Suppressor macrophage treated with lipopolysaccharide for 1 hour (primary cell): ENCODE measurements around the gene SPPL2B.
"Not testable (repeated sequence)": the region's sequence is repeated elsewhere in the genome, so short reads cannot be mapped to it uniquely, and the experiment has no call there.

Experiments used
- DNase-seq, 3 donors: peaks; one replicate each; pipeline ENCODE4 v3.0.0-alpha.2; 2020 to 2022

The SPPL2B gene

DNA sequence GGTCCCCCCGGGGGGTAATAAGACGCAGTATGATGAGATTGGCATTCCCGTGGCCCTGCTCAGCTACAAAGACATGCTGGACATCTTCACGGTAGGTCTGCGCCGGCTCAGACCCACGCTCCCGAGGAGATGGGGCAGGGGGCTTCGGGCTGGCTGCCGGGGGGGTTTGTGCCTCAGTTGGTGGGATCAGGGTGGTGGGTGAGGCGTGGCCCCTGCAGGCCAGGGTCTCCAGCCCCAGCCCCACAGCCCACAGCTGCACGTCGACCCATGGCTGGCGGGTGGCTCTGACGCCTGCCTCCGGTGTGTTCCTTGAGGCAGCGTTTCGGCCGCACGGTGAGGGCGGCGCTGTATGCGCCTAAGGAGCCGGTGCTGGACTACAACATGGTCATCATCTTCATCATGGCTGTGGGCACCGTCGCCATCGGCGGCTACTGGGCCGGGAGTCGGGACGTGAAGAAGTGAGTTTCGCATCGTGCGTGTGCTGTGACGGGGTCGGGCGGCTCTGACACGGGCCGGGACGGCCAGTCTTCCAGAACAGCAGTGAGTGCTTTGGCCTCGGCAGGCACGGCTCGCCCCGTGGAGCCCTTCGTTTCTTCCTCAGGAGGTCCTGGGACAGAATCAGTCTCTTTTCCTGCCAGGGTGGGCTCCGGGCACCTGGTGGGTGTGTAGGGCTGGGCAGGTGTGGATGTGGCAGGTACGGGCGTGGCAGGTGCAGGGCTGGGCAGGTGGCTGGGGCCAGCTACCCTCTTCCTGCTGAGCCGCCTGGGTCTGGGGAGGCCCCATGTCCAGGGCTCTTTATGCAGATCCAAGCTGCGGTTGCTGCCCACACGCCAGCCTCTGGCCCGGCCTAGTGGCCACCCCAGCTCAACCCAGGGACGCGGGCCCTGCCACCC, 10.5 kb downstream of the SPPL2B start:
- DNase-seq: no peak

DNA sequence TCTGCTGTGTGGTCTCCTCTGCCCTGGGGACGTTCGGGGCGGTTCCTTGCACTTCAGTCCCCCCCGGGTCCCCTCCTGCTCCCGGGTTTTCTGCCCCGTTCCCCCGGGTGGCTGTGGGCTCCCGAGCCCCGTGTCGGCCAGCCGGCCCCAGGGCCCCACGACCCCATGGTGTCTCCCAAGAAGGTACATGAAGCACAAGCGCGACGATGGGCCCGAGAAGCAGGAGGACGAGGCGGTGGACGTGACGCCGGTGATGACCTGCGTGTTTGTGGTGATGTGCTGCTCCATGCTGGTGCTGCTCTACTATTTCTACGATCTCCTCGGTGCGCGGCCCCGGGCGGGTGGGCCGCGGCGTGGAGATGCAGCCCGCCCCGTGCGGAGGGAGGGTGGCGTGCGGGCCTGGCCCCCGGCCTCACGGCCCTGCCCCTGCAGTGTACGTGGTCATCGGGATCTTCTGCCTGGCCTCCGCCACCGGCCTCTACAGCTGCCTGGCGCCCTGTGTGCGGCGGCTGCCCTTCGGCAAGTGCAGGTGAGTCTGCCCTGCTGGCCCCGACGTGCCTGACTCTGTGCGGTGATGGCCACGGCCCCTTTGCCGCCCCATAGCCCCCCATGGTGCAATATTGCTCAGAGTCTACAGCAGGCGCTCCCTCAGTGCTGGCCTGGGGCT, 11.3 kb downstream of the SPPL2B start:
- DNase-seq: no peak

DNA sequence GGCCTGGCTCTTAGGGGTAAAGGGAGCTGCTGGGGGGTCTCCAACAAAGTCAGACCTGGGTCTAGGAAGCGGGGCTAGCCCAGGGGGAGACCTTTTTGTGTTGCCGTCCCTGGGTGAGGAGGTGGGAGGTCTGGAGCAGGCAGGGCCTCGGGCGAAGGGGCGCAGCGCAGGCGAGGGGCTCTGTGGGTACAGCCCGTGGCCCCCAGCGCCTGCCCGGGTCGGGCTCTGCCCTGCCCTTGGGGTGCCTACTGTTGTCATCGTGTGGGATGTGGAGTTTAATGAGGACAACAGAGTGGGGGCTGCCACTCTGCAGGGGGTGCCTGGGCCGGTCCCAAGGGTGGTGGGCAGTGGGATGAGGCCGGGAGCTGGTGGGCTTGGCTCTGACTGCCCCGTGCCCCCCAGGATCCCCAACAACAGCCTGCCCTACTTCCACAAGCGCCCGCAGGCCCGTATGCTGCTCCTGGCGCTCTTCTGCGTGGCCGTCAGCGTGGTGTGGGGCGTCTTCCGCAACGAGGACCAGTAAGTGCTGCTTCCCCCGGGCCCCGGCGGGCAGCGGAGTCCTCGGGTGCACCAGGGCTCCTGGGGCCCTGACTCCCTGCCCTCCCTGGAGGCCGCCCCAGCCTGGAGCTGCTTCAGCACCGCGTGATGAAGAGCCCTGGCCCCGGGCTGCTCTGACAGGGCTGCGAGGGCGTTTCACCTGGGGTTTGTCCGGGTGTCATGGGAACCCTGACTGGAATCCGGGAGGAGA, 12.2 kb downstream of the SPPL2B start:
- no peak for DNase-seq

DNA sequence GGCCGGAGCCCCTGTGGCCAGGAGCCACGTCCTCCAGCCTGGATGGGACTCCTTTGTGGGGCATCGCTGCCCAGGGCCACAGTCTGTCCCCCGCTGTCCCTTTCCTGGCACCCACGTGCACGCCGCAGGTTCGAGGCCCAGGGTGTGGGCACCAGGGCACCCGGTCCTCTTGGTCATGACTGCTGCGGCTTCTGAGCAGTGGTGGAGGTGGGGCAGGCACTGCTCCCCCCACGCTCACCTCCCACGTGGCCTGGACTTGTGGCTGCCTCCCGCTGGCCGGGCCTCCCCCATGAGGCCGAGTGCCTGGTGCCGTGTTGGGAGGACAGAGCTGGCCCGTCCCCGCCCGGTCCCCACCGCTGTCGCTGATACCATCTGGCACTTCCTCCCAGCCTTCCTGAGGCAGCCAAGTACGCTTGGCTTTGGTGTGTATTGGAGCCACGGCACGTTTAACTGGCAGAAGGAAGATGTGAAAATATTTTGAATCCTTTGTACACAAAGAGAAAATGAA, 12.8 kb downstream of the SPPL2B start:
- no peak for DNase-seq

DNA sequence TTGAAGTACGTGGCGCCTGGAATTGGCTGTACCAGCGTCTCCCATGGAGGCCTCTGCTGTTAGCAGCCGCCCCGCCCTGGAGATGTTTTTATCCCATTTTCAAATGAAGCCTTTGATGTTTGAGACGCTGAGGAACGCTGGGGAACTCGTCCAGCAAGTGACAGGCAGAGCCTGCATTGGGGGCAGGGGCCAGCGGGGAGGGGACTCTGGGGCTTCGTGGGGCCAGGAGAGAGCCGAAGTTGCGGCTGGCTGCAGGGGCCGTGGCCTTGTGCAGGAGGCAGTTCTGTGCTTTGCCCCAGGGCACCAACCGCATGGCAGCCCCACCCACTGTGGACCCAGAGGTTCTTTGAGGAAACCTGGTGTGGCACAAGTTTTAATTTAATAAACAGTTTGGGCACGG, 13.5 kb downstream of the SPPL2B start:
- no peak for DNase-seq

DNA sequence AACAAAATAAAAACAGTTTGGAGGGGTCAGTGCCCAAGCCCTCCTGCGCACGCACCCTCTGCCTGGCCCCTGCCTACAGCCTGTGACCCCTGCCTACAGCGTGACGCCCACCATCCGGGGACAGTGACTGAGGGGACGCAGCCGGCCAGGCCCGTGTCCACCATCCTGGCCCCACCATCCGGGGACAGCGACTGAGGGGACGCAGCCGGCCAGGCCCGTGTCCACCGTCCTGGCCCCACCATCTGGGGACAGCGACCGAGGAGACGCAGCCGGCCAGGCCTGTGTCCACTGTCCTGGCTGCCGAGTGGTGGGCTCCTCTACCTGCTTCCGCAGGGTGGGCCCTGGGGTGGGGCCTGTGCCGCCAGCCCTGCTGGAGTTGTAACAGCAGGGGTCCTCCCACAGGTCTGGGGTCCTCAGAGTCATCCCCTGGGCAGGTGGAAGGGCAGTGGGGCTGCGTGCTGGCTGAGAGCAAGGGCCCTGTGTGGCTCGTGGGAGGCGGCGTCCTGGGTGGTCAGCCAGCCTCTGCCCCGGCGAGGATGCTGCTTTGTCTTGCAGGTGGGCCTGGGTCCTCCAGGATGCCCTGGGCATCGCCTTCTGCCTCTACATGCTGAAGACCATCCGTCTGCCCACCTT, 14.3 kb downstream of the SPPL2B start:
- DNase-seq: no peak

DNA sequence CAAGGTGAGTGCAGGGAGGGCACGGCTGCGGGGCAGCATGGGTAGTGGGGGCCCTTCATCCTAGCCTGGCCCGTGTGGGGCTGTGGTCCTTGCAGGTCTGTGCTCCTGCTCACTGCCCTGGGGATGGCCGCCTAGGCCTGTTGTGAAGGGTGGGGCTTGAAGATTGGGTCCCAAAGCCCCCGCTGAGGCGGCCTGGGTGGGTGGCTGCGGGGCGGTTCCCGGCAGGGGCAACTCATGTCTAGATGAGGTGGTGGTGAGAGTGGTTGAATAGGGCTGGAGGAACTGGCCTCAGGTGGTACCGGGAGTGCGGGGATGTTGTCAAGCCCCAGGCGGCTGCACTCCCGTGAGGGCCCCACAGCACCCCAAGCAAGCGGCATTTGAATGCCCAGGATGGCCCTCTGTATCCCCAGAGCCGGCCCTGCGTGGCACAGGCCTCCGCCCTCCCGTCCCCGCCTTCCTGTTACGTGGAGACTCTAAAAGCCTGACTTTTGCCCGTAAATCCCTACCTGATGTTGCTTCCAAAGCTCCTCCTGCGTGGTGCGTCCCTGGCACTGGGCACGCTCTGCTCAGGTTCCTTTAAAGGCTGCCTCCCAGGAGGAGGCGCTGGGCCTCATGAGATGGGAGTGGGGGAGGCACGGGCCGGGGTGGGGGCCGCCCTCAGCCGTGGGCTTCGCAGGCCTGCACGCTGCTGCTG, 15.0 kb downstream of the SPPL2B start:
- DNase-seq: no peak

DNA sequence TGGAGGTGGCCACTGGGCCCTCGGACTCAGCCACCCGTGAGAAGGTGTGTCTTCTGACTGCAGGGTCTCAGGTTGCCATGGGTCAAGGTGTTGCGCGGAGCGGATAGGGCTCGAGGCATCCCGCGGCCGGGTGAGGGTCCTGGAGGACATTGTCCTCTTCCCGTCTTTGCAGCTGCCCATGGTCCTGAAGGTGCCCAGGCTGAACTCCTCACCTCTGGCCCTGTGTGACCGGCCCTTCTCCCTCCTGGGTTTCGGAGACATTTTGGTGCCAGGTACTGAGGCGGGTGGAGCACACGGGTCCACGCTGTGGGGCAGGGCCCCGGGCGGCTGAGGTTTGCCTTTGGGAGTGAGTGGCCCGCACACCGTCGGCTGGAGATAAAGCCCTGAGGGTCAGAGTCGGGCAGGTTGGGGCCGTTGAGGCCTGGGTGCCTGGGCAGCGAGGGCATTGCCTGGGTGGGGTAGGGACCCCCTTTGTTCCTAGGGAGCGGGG, 15.9 kb downstream of the SPPL2B start:
- no peak for DNase-seq

DNA sequence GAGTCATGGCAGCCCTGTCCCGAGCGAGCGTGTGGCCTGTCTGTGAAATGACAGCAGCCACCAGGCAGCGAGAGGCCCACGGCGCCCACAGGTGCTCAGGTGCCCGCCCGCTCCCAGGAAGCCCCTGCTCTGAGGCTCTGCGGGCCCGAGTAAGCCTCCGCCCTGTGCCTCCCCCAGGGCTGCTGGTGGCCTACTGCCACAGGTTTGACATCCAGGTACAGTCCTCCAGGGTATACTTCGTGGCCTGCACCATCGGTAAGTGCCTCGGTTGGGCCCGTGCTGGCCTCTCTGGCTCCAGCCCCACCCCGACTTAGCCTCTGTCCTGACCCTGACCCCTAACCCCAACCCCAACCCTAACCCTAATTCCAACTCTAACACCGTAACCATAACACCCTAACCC, 16.6 kb downstream of the SPPL2B start:
- DNase-seq: no peak

DNA sequence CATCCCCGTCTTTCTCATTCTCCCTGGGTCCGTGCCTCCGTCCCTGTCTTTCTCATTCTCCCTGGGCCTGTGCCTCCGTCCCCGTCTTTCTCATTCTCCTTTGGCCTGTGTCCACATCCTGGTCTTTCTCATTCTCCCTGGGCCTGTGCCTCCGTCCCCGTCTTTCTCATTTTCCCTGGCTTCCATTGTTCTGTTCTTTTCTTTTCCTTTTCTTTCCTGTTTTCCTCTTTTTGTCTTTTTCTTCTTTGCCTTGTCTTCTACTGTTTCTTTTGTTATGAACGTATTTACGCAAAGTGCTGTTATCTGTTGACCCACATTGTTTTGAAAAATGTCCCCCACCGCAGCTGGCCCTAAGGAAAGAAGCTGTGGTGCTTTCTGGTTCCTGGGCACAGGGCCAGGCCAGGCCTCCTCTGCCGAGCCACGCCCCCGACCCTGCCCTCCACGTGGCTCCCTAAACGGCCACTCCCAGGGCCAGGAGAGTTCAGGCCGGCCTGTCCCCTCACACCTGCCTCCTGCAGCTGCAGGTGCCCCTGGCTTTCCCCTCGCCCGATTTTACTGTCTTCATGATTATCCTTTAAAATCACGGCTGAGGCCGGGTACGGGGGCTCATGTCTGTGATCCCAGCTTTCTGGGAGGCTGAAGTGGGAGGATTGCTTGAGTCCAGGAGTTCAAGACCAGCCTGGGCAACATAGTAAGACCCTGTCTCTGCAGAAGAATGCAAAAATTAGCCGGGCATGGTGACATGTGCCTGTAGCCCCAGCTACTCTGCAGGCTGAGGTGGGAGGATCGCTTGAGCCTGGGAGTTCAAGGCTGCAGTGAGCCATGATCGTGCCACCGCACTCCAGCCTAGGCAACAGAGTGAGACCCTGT, 17.5 kb downstream of the SPPL2B start:
- no peak for DNase-seq

DNA sequence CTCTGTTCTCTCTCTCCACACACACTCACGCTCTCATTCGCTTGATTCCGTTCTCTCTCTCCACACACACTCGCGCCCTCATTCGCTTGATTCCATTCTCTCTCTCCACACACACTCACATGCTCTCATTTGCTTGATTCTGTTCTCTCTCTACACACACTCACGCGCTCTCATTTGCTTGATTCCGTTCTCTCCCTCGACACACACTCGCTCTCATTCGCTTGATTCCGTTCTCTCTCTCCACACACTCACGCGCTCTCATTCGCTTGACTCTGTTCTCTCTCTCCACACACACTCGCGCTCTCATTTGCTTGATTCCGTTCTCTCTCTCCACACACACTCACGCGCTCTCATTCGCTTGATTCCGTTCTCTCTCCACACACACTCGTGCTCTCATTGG, 21.3 kb downstream of the SPPL2B start:
- DNase-seq: not testable (repeated sequence)

DNA sequence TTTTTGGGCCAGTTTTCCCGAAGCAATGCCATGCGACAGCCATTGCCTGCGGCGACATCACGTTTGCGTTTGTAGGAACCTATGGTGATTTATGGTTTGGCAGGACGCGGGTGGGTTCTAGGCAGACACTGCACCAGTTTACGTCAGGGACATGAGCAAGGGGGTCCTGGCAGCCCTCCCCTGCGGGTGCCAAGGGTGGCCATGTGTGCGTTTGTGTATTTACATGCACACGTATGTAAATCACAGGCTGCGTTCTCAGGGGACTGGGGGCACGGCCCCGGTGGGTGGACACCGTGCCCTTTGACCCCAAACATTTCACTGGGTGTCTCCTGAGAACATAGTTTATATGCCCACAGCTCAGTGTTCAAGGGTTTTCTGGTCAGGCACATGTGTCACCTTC, 22.2 kb downstream of the SPPL2B start:
- DNase-seq: no peak

DNA sequence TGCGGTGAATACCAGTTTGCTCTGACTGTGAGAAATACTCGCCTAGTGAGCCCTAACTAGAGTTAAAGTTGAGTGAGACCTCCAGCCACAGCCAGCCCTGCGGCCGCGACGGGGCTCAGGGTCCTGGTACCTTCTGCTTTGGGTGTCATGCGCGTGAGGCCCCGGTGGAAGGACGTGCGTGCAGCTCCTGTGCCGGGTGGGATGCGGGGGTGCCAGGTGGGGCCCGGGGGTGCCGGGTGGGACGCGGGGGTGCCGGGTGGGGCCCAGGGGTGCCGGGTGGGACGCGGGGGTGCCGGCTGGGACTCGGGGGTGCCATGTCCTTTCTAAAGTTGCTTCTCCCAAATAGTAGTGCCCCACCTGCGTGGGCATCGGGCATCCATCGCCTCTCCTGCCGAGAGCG, 23.1 kb downstream of the SPPL2B start:
- DNase-seq: no peak

DNA sequence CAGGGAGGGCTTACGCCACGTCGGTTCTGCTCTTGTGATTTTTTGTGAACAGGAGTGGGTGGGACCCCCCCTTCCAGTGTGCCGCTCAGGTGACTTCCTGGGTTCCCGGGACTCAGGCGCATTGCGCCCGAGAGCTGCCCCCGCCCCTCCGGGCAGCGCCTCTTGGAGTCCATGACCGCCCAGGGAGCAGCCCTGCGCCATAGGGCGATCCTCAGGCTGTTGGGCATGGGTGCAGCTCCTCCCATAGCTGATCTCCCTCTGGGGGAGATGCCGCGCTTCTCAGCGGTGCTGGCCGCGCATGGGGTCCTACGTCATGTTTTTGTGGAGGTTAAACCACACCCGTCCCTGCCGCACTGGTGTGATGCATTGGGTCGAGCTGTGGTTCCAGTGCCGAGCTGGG, 23.6 kb downstream of the SPPL2B start:
- DNase-seq: no peak

DNA sequence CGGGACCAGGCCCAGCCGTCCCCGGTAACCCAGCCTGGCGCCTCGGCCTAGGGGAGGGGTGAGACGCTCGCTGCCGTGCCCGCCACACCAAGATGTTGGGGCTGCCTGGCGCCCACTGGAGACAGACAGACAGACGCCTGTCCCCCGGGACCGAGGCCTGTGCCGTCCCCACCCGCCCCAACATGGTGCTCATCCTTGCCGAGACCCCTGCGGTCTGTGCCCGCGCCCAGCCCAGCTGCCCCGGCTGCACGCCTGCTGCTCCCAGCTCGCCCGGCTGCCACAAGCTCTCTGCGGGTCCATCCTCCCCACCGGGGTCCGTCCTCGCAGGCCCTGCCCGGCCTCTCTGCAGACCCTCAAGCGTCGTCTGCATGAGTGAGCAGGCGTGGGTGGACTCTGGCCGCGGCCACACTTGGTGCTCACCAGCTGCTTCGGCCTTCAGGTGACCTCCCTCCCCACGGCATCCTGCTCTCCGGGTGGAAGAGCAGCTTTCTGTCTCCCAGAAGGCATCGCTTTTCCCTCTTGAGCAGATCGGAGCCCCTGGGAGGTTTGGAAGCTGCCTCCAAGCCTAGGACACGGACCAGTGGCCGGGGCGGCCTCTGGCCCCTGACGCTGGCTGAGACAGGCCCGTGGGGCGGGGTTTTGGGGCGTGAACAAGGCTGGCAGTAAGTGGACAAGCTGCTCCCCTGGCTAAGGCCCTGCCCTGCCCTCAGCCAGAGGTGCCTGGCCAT, 24.8 kb downstream of the SPPL2B start:
- DNase-seq: no peak

DNA sequence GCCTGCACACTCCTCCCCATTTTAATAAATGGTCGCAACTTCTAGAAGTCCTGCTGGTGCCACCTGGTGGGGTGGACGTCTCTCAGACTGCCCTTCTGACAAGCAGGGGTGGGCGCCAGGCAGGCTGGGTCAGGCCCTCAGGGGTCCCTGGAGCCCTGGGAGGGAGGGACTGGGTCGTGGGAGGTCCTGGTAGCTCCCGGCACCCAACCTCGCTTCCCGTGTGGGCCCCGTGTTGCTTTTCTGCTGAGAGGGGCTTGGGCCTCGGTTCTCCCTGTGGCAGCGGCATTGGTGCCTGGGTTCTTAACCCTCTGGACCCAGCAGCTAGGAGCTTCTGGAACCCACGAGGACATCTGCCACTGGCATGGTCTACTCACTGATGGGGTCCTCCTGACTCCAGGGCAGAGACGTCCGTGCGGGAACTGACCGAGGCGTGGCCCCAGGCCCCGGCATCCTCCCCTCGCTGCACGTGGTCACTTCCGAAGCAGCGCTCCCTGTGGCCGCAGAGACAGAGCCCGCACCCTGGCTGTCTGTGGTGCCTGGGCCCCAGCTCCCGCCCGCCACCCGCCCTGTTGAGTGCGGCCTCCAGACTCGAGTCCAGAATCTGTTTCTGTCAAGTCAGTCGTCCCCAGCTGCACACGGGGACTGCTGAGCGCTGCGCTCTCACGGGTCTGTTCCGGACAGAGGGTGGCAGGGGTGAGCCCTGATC, 25.6 kb downstream of the SPPL2B start:
- no peak for DNase-seq

DNA sequence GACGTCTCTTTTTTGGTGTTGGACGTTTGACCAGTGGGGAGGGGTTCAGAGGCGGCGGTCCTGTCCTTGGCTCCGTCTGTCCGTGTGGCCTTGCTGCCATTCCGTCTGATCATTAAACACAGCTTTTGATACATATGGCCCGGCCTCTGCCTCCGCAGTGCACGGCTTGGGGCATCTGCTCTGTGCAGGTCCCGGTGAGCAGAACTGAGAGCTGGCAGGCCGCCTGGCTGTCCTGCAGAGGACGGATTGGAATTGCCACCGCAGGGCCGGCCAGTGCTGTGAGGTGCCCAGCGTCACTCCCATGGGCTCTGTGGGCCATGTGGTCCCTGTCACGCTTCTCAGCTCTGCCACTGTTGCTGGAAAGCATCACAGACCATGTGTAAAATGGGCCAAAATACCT, 26.2 kb downstream of the SPPL2B start:
- DNase-seq: no peak

DNA sequence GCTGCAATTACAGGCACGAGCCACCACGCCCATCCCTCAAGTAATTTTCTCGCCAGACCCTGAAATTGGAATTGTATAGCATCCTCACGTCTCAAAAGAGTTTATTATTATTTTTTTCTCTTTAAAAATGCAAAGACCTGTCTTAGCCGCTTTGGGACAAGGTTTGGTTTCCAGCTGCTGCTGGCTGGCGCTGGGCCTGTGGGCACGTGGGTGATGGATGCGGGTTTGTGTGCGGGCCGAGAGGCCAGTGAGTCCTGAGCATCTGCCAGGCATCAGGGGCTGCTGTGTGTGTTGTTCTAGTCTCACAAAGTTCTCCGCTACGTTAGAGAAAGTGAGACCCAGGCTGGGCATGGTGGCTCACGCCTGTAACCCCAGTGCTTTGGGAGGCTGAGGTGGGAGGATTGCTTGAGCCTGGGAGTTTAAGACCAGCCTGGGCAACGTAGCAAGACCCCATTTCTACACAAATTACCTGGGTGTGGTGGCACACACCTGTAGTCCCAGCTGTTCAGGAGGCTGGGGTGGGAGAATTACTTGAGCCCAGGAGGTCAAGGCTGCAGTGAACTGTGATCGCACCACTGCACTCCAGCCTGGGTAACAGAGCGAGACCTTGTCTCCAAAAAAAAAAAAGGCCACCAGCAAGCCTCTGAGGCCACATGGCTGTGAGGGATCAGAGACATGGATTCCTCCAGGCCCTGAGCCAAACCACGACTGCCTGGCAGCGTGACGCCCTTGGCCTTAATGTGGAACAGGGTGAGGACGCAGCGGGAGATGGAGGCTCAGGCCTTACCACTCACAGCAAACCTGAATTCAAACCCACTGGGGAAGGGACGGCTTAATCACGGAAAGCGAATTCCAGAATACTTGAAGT, 26.9 kb downstream of the SPPL2B start:
- DNase-seq: no peak
